PC-9 (cell line): ENCODE measurements around the gene ISG20. TPM values are rescaled to one million over a fixed set of nuclear protein-coding genes. Genes with fewer than 3 reads are reported as not detected.

Source experiments
- BruUV-seq: library from RNA; stranded (reverse); fragments of 400-500 nt; replicated peaks from 2 replicates; lab custom pipeline; 2021; lab: Mats Ljungman, UMichigan
- CTCF ChIA-PET: fragments of 300-600 bp; sonication (Branson Sonifier 250); formaldehyde crosslinking; loops from one replicate; lab custom pipeline; 2022; ENCODE audit warnings: antibody characterized with exemption; lab: Charles Lee
- POLR2A ChIA-PET: fragments of 300-600 bp; sonication (Branson Sonifier 250); formaldehyde crosslinking; loops from one replicate; lab custom pipeline; 2022; ENCODE audit warnings: antibody characterized with exemption; ENCODE audit not compliant: unreplicated experiment; lab: Charles Lee
- DNase-seq, 2 experiments: peaks; one replicate each; pipeline versions ENCODE4 v3.0.0 to v3.0.0-alpha.2; 2015 to 2022; ENCODE audit warnings: mixed read lengths in 1 of 2
- H2AFZ ChIP-seq: fragments of 200-600 bp; sonication (generic); 2 replicates; pipeline ENCODE4 v1.8.1; 2017; ENCODE audit warnings: antibody characterized with exemption
- H3F3A ChIP-seq: fragments of 200-600 bp; sonication (generic); 2 replicates; pipeline ENCODE4 v1.8.1; 2017; ENCODE audit warnings: antibody characterized with exemption, mild to moderate bottlenecking, low read depth; ENCODE audit not compliant: insufficient read depth
- H3K27ac ChIP-seq: fragments of 200-600 bp; sonication (generic); 2 replicates; pipeline ENCODE4 v1.6.1; 2016; ENCODE audit warnings: mixed run types
- H3K27me3 ChIP-seq: fragments of 200-600 bp; sonication (generic); 2 replicates; pipeline ENCODE4 v1.6.1; 2016; ENCODE audit warnings: low read depth, mixed run types; ENCODE audit not compliant: insufficient read depth
- H3K36me3 ChIP-seq: fragments of 200-600 bp; sonication (generic); 2 replicates; pipeline ENCODE4 v1.6.1; 2016; ENCODE audit warnings: low read depth, mixed run types
- H3K4me1 ChIP-seq: fragments of 200-600 bp; sonication (generic); replicated peaks from 2 replicates; pipeline ENCODE4 v1.6.1; 2016; ENCODE audit warnings: mixed run types; ENCODE audit not compliant: insufficient read depth
- H3K4me2 ChIP-seq: fragments of 200-600 bp; sonication (generic); 2 replicates; pipeline ENCODE4 v1.6.1; 2017; ENCODE audit warnings: mixed run types
- H3K4me3 ChIP-seq: fragments of 200-600 bp; sonication (generic); 2 replicates; pipeline ENCODE4 v1.6.1; 2016; ENCODE audit warnings: mixed run types
- H3K79me2 ChIP-seq: fragments of 200-600 bp; sonication (generic); 2 replicates; pipeline ENCODE4 v1.6.1; 2017; ENCODE audit warnings: low read depth, mixed run types
- H3K9me2 ChIP-seq: fragments of 200-600 bp; sonication (generic); 2 replicates; pipeline ENCODE4 v1.8.1; 2017; ENCODE audit warnings: mild to moderate bottlenecking; ENCODE audit not compliant: insufficient read depth
- H3K9me3 ChIP-seq: fragments of 200-600 bp; sonication (generic); 2 replicates; pipeline ENCODE4 v1.8.1; 2016; ENCODE audit warnings: low read depth; ENCODE audit not compliant: insufficient read depth
- H4K20me1 ChIP-seq: fragments of 200-600 bp; sonication (generic); 2 replicates; pipeline ENCODE4 v1.8.1; 2017; ENCODE audit not compliant: insufficient read depth
- EZH2 ChIP-seq: fragments of 200-600 bp; sonication (generic); IDR thresholded peaks from 2 replicates; pipeline ENCODE4 v1.8.0; 2017; ENCODE audit warnings: antibody characterized with exemption, low read depth
- intact Hi-C: fragments of 100-400 bp; cut with micrococcal nuclease; formaldehyde crosslinking; loops from one replicate; pipeline ENCODE4 v1.10.0; 2022; ENCODE audit not compliant: unreplicated experiment
- total RNA-seq: library from RNA; stranded (reverse); gene quantifications from 2 replicates; pipeline ENCODE4 v1.2.3, GENCODE V29; 2021
- TF ChIP-seq, protein P1 (sequence below): fragments of 200-600 bp; sonication (generic); conservative IDR thresholded peaks from 2 replicates; pipeline ENCODE4 v1.6.1; 2017; ENCODE audit warnings: mixed run types, antibody characterized with exemption, mild to moderate bottlenecking, moderate library complexity

Gene ISG20
- total RNA-seq, 1 experiment from 2014 or later = 2.5 TPM

DNA sequence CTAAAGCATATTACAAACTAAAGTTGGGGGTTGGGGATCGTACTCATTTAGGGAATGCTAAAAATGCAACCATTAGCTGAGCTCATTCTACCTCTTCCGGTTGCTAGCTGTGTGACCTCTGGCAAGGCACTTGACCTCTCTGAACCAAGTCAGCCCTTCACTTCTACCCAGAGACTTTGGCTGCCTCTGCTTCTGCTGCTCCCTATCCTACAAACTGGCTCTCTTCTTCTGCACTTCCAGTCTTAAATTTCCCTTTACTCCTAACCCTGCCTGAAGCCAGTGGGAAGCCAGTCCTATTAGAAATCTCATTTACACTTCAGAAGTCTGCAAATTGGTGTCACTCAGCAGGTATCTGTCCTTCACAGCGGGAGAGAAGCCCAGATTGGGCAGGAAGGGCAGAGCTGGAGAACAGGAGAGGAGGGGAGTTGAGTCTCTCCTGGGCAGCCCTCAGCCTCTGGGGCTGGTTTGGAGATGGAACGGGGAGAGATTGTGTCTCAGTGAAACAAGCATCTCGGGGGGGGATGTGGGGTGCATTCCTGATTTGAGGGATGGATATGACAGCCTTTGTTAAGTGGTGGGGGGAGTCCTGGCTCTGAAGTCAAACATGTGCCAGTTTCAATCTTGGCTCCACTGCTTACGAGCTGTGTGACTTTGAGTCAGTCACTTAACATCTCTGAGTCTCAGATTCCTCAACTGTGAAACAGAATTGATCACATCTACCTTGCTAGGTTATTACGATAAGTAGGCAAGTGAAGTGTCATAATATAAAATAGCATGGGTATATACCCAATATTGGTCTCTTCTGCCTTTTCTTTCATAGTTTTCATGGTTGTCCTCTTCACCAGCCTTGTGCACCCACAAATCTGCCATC is 25.5 kb upstream of the ISG20 start:
- H3K27ac ChIP-seq = no peak overlapping the region
- no peaks in the 10 kb centered on the region for H3K79me2 ChIP-seq
- BruUV-seq = no TSS peak
- DNase-seq = no peak
- peaks cover 3% of the 10 kb centered on the region; the same call in 1 of the 2 replicates for H3K9me2 ChIP-seq
- no peak overlapping the region for H3K4me3 ChIP-seq
- TF ChIP-seq, protein P1, sequence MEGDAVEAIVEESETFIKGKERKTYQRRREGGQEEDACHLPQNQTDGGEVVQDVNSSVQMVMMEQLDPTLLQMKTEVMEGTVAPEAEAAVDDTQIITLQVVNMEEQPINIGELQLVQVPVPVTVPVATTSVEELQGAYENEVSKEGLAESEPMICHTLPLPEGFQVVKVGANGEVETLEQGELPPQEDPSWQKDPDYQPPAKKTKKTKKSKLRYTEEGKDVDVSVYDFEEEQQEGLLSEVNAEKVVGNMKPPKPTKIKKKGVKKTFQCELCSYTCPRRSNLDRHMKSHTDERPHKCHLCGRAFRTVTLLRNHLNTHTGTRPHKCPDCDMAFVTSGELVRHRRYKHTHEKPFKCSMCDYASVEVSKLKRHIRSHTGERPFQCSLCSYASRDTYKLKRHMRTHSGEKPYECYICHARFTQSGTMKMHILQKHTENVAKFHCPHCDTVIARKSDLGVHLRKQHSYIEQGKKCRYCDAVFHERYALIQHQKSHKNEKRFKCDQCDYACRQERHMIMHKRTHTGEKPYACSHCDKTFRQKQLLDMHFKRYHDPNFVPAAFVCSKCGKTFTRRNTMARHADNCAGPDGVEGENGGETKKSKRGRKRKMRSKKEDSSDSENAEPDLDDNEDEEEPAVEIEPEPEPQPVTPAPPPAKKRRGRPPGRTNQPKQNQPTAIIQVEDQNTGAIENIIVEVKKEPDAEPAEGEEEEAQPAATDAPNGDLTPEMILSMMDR = no peak
- TF ChIP-seq EZH2 = no peak
- ChIA-PET POLR2A (no interaction called here), CTCF (no interaction called here)
- intact Hi-C loops = no loop called here
- H3F3A ChIP-seq = no peaks in the 10 kb centered on the region
- H3K9me3 ChIP-seq = no peaks in the 10 kb centered on the region
- H3K27me3 ChIP-seq = peaks cover 20% of the 10 kb centered on the region
- no peaks in the 10 kb centered on the region for H3K4me1 ChIP-seq
- no peaks in the 10 kb centered on the region for H4K20me1 ChIP-seq
- H3K4me2 ChIP-seq = no peak overlapping the region
- H3K36me3 ChIP-seq = no peaks in the 10 kb centered on the region
- H2AFZ ChIP-seq = no peak overlapping the region

- peaks cover 3% of the 10 kb centered on the region; the same call in 1 of the 2 replicates for H3K9me2 ChIP-seq
- H3K9me3 ChIP-seq = no peaks in the 10 kb centered on the region
- ChIA-PET POLR2A (no interaction called here), CTCF (no interaction called here)
- no TSS peak for BruUV-seq
- no peak overlapping the region for H3K4me3 ChIP-seq
- TF ChIP-seq, protein P1 = no peak
- no peak for TF ChIP-seq EZH2
- H3K4me1 ChIP-seq = no peaks in the 10 kb centered on the region
- no peaks in the 10 kb centered on the region for H3F3A ChIP-seq
- no peaks in the 10 kb centered on the region for H4K20me1 ChIP-seq
- intact Hi-C loops = loop anchor here (2.0 kb wide), 2 partner anchors 139 to 149 kb away; partner anchors contain the start of genes MRPL46 and MRPS11
- no peaks in the 10 kb centered on the region for H3K36me3 ChIP-seq
- no peak overlapping the region for H3K27ac ChIP-seq
- H3K27me3 ChIP-seq = no peaks in the 10 kb centered on the region
- H3K79me2 ChIP-seq = no peaks in the 10 kb centered on the region
- H3K4me2 ChIP-seq = no peak overlapping the region
- no peak overlapping the region for H2AFZ ChIP-seq
- DNase-seq = no peak
Measured at GRCh38 chr15:88615303-88616107, 23.3 kb upstream of the ISG20 start.

DNA sequence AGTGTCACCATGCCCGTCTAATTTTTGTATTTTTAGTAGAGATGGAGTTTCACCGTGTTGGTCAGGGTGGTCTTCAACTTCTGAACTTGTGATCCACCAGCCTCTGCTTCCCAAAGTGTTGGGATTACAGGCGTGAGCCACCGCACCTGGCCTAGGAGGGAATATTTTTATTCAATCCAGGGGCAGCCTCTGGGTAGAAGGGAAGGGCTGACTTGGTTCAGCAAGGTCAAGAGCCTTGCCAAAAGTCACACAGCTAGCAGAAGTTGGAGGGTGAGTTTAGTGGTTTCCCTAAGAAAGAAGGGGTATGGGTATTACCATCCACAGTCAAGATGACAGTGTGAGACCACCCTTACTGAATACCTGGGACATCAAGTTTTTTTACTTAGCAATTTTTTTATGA is 22.6 kb upstream of the ISG20 start:
- intact Hi-C loops = no loop called here
- ChIA-PET POLR2A (no interaction called here), CTCF (no interaction called here)
- Histone ChIP-seq H3K9me2 (peaks cover 3% of the 10 kb centered on the region; the same call in 1 of the 2 replicates), H3K4me1 (peaks cover 3% of the 10 kb centered on the region; the same call in 1 of the 2 replicates), H3F3A (no peaks in the 10 kb centered on the region), H2AFZ (no peak overlapping the region), H3K27me3 (no peaks in the 10 kb centered on the region), H3K36me3 (no peaks in the 10 kb centered on the region), H4K20me1 (no peaks in the 10 kb centered on the region), H3K79me2 (peaks cover under 1% of the 10 kb centered on the region; the same call in 1 of the 2 replicates), H3K4me2 (no peak overlapping the region), H3K27ac (no peak overlapping the region), H3K9me3 (no peaks in the 10 kb centered on the region), H3K4me3 (no peak overlapping the region)
- no peak for TF ChIP-seq EZH2
- TF ChIP-seq, protein P1 = no peak
- no peak for DNase-seq
- BruUV-seq = no TSS peak
